Central memory CD4-positive, alpha-beta T cell (primary cell): ENCODE data around the gene GRM8.

Source experiments
- DNase-seq: peaks from one replicate; pipeline ENCODE4 v3.0.0; 2022

The GRM8 gene

DNA sequence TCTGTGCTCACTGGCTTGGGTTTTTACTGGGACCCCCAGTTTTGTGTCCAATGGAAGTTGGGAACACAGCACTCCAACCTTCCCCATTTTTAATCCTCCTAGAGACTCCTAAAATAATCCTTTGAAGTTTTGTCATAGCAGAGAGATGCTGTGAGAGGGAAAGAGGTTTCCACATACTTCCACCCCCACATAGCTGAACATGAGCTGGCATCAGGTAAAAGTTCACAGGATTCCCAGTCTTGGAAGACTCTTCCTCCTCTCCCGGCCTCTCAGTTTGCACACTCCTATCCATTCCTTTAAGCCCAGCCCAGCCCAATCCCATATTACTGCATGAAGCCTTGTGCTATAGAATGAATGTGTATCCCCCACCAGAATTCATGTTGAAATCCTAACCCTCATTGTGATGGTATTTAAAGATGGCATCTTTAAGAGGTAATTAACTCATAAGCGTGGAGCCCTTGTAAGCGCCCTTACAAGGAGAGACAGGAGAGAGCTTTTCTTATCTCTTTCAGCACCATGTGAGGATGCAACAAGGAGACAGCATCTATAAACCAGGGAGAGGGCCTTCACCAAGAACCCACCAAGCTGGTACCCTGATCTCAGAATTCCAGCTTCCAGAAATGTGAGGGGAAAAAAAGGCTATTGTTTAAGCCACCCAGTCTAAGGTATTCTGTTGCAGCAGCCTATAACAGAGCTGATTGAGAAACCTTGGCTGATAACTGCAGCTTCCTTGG lies 22.4 kb downstream of the GRM8 start:
- DNase-seq = no peak

- no peak for DNase-seq
These were observed 25.9 kb downstream of the GRM8 start for GRCh38 chr7:127226685-127227374.

DNA sequence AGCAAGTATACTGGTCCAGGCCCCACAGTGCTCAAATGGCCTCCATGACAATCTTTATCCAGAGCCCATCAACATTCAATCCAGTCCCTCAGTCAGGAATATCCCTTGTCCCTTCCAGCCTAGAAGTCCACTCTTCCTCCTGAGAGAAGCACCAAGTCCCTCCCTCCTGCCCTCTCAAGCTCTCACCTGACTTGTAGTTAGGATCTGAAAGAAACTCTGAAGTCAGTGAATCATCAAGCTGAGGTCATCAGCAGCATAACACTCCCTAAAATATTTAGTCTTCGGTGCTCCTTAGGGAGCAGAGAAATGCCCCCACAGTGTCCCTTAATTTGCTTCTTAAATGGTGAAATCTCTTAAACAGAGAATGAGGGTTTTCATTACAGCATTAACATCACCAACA lies 31.0 kb downstream of the GRM8 start:
- DNase-seq = no peak

- no peak for DNase-seq
These were observed 37.6 kb downstream of the GRM8 start for GRCh38 chr7:127214956-127215718.

GRCh38 chr7:127209886-127210285 lies 42.9 kb downstream of the GRM8 start:
- DNase-seq = no peak

GRCh38 chr7:127208860-127209259 lies 43.9 kb downstream of the GRM8 start:
- DNase-seq = no peak

DNA sequence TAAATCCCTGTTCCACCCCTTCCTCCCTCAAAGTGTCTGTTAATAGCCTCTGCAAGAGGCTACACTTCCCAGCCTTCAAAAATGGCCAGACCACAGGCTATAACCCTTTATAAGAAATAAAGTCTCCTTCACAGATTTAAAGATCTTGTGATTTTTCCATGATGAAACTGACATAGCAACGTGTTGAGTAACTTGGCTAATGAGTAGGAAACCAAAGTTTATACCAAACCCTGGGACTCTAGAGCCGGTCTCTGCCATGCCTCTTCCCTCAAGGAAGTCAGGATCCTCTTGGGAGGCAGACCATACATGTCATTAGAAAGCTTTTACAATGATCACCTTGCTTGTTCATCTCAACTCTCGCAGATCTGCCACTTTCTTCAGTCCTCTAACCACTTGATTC lies 44.4 kb downstream of the GRM8 start:
- DNase-seq = no peak

- DNase-seq = no peak
These were observed 44.9 kb downstream of the GRM8 start for GRCh38 chr7:127207806-127208205.

GRCh38 chr7:127207230-127207629 lies 45.5 kb downstream of the GRM8 start:
- DNase-seq = no peak

GRCh38 chr7:127194571-127194970 lies 58.2 kb downstream of the GRM8 start:
- no peak for DNase-seq

- no peak for DNase-seq
These were observed 62.9 kb downstream of the GRM8 start for GRCh38 chr7:127189886-127190285.

- DNase-seq = no peak
These were observed 63.7 kb downstream of the GRM8 start for GRCh38 chr7:127189074-127189473.

GRCh38 chr7:127187740-127188139 lies 65.0 kb downstream of the GRM8 start:
- DNase-seq = no peak

GRCh38 chr7:127186686-127187085 lies 66.1 kb downstream of the GRM8 start:
- DNase-seq = no peak

DNA sequence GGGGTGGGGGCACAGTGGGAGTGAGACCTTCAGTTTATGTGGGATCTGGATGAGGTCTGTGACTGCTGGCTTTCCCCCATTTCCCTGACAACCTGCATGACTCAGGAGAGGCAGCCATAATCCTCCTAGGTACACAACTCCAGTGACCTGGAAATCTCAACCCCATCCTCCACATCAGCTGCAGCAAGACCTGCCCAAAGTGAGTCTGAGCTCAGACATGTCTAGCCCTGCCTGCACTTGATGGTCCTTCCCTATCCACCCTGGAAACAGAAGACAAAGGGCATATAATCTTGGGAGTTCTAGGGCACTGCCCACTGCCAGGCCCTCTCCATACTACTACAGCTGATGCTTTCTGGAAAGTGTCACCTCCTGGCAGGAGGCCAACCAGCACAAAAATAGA lies 75.6 kb downstream of the GRM8 start:
- no peak for DNase-seq

DNA sequence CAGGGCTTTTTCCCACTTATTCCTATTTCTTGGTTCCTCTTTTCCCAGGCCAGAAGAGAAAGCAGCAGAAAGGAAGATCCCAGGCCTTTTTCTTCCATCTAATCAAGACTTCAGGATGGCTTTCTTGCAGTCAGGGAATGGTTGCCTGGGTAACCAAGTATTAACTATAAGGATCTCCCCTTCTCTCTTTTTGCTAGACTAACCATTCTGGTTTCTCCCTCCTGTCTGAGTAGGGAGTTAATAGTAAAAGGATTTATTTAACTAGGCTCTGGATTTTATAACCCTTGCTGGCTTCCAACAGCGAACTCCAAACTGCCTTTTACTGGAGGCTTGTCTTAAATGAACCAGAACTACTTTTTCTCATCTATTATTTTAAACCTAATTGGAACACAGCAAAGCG lies 90.4 kb downstream of the GRM8 start:
- DNase-seq = no peak

GRCh38 chr7:127158659-127159058 lies 94.1 kb downstream of the GRM8 start:
- DNase-seq = no peak

- DNase-seq = no peak
These were observed 97.8 kb downstream of the GRM8 start for GRCh38 chr7:127154958-127155357.

GRCh38 chr7:127154101-127154500 lies 98.6 kb downstream of the GRM8 start:
- DNase-seq = no peak

DNA sequence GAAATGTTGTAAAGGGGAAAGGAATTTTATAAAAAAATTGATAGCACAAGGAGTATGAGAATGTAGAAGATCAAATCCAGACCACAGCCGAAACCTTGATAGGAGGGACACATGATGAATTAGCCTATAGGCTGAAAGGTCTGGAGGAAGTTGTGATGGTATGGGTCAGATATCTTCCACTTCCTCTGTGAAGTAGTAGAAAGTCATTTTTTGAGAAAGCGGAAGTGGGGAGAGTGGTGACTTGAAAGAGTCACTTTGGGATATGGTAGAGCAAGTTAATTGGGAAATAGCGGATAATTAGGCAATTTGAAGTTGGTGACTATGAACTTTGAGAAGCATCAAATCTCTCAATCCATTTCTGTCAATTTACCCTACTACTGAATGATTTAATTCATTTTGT lies 99.4 kb downstream of the GRM8 start:
- DNase-seq = no peak

DNA sequence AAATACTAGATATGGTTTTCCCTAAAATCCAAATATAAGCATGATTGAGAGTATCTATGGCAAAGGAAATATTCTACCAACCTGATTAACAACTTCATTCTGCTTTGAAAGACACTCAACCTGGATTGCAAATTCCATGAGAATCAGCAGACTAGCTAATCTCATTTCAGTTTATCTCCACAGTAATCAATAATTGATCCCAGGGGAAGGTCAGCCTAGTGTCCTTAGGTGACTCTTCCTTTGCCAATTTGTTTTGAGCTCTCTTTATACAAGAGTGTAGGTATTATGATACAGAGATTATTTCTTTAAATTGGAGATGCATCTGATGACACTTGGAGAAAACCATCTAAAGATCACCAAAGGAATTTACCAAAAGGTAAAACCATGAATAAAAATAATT lies 100.3 kb downstream of the GRM8 start:
- DNase-seq = no peak

GRCh38 chr7:127151379-127151778 lies 101.4 kb downstream of the GRM8 start:
- no peak for DNase-seq

- no peak for DNase-seq
These were observed 102.2 kb downstream of the GRM8 start for GRCh38 chr7:127150543-127150942.
